ENCODE results near the gene FREM1.

GRCh38 chr9:14926941-14927624 lies 16.9 kb upstream of the FREM1 start:
- TF ChIP-seq HSF1 (IDR thresholded peaks at IDR 0.05; ENCODE audit: low read depth, low read length) (no peak), SREBF2 (IDR thresholded peaks at IDR 0.05; ENCODE audit: low read length) (no peak), NRF1 (conservative IDR thresholded peaks at IDR 0.05; ENCODE audit: low read depth, low read length) (no peak), CTCF (IDR thresholded peaks at IDR 0.05 in 2 of 3, conservative IDR thresholded peaks at IDR 0.05 in 1 of 3; ENCODE audit: control insufficient read depth in 2 of 3, extremely low read depth in 1 of 3, insufficient read depth in 1 of 3, low read depth in 3 of 3, low read length in 3 of 3) (no peak), EZH2 (IDR thresholded peaks at IDR 0.05; ENCODE audit: borderline replicate concordance, control insufficient read depth, low read depth, low read length) (no peak)
- TF ChIP-seq, protein P1, sequence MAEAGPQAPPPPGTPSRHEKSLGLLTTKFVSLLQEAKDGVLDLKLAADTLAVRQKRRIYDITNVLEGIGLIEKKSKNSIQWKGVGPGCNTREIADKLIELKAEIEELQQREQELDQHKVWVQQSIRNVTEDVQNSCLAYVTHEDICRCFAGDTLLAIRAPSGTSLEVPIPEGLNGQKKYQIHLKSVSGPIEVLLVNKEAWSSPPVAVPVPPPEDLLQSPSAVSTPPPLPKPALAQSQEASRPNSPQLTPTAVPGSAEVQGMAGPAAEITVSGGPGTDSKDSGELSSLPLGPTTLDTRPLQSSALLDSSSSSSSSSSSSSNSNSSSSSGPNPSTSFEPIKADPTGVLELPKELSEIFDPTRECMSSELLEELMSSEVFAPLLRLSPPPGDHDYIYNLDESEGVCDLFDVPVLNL (IDR thresholded peaks at IDR 0.05; ENCODE audit: low read depth, low read length) = no peak
